ENCODE results near the gene APOL6. TPM values are rescaled to one million over a fixed set of nuclear protein-coding genes. Genes with fewer than 3 reads are reported as not detected.
"Not testable (repeated sequence)": the region's sequence is repeated elsewhere in the genome, so short reads cannot be mapped to it uniquely, and the experiment has no call there.

The APOL6 gene
- total and polyA plus RNA-seq, 11 donors, result 2.3 to 55.8 (median 6.7) TPM

DNA sequence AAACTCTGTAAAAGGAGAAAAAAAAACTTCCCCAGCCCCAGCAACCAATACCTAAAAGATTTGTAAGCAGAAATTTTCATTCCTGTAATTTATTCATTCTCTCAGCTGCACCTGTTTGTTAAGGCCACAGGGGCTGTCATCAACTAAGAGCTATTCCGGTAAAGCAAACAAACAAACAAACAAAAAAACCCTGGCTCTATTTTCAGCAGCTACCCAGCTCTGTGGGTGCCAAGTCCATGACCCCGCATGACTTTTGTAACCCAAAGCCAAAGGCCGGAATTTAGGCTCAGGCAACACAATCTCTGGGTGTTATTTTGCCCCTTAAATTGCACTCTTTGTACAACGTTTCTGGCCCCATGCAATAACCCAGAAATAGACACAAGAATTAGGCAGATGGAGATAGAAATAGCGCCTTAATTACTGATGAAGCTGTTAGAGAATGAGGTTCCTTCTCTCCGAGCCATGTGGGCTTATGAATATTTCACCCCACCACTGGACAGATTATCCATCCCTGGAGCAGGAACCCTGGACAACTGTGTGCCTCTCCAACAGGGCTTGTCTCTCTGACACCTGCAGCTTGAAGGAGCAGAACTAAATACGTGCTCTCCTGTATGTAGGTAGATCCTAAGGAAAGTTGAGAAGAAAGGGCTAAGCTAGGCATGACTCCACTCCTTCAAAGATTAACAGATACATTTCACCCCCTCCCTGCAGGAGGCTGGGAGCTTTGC is 29.4 kb downstream of the APOL6 start:
- Histone ChIP-seq H3K27ac (no peak overlapping the region), H3K27me3 (no peaks in the 10 kb centered on the region), H3K9me3 (peaks cover 0 to 15% (median 1%) of the 10 kb centered on the region in 12 donors), H3K36me3 (no peaks in the 10 kb centered on the region), H3K4me1 (peaks cover 0 to 7% (median 0%) of the 10 kb centered on the region in 12 donors), H3K4me3 (no peak overlapping the region)
- DNase-seq, result no peak
- TF ChIP-seq, protein P1, sequence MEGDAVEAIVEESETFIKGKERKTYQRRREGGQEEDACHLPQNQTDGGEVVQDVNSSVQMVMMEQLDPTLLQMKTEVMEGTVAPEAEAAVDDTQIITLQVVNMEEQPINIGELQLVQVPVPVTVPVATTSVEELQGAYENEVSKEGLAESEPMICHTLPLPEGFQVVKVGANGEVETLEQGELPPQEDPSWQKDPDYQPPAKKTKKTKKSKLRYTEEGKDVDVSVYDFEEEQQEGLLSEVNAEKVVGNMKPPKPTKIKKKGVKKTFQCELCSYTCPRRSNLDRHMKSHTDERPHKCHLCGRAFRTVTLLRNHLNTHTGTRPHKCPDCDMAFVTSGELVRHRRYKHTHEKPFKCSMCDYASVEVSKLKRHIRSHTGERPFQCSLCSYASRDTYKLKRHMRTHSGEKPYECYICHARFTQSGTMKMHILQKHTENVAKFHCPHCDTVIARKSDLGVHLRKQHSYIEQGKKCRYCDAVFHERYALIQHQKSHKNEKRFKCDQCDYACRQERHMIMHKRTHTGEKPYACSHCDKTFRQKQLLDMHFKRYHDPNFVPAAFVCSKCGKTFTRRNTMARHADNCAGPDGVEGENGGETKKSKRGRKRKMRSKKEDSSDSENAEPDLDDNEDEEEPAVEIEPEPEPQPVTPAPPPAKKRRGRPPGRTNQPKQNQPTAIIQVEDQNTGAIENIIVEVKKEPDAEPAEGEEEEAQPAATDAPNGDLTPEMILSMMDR (IDR thresholded peaks at IDR 0.05), result no peak
- TF ChIP-seq POLR2A (IDR thresholded peaks at IDR 0.05), result no peak
- 52 to 68% (median 61%) methylated on average over 7 of the region's 7 CpGs for WGBS, 4 donors
- intact Hi-C loops (cut with DNase I), result no loop called here
- no peak for ATAC-seq

DNA sequence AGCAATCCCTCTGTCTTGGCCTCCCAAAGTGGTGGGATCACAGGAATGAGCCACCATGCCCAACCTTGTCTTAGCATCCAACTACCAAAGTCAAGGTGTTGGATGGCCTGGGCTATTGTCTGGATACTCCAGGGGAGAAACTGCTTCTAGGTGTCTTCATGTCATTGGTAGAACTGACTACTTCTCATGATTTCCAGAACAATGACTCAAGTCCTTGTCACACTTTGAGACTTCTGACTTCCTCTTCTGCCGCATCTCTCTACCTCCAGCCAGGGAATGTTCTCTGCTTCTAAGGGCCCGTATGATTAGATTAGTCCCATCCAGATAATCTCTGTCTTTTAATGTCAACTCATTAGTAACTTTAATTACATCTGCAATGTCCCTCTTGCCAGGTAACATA is 30.6 kb downstream of the APOL6 start:
- Histone ChIP-seq H3K27ac (no peak overlapping the region), H3K4me3 (no peak overlapping the region), H3K27me3 (no peaks in the 10 kb centered on the region), H3K36me3 (no peaks in the 10 kb centered on the region), H3K4me1 (peaks cover 0 to 7% (median 0%) of the 10 kb centered on the region in 12 donors), H3K9me3 (peaks cover 0 to 15% (median 1%) of the 10 kb centered on the region in 12 donors)
- no peak for DNase-seq
- ATAC-seq, result no peak
- WGBS, 4 donors, result 59 to 75% (median 70%) methylated on average over 2 of the region's 2 CpGs
- intact Hi-C loops (cut with DNase I), result no loop called here
- TF ChIP-seq, protein P1 (IDR thresholded peaks at IDR 0.05), result no peak
- TF ChIP-seq POLR2A (IDR thresholded peaks at IDR 0.05), result no peak

DNA sequence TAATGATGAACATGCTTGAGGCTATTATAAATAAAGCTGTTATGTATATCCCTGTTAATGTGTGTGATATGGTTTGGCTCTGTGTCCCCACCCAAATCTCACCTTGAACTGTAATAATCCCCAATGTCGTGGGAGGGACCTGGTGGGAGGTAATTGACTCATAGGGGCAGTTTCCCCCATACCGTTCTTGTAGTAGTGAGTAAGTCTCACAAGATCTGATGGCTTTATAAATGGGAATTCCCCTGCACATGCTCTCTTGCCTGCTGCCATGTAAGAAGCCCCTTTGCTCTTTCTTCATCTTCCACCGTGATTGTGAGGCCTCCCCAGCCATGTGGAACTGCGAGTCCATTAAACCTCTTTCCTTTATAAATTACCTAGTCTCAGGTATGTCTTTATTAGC is 31.2 kb downstream of the APOL6 start:
- H3K4me3 ChIP-seq; intact Hi-C loops (cut with DNase I); H3K27ac ChIP-seq; DNase-seq; ATAC-seq; H3K36me3 ChIP-seq; H3K27me3 ChIP-seq; H3K4me1 ChIP-seq: not testable (repeated sequence)
- peaks cover 0 to 15% (median 1%) of the 10 kb centered on the region in 12 donors for H3K9me3 ChIP-seq
- 69 to 78% (median 76%) methylated on average over 4 of the region's 4 CpGs for WGBS, 4 donors

DNA sequence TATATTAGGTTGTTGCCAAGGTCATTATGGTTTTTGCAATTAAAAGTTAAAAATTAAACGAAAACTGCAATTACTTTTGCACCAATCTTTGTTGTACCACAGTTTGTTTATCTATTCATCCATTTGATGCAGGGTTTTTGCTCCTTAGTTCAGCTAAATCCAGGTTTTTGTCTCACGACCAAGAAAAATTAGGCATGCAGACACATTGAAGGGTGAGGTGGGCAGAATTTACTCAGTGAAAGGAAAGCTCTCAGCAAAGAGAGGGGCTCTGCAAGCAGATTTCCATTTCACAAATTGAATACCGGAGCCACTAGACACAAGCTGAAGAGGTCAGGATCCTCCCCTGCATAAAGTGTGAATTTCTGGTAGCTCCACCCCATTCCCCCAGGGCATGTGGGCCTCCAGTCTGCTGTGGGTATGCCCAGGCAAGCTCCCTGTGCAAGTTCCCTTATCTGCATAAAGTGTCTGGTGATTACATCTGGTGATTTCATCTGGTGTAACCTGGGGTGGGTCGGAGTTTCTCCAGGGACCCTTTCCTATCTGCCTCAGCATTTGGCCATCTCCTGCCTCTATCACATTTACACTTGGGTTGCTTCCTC is 33.3 kb downstream of the APOL6 start:
- H3K4me3 ChIP-seq, result no peak overlapping the region
- ATAC-seq, result no peak
- intact Hi-C loops (cut with DNase I), result loop anchor here in 3 of 10 donors (5.0 to 10.0 kb wide), 2 partner anchors 53 to 241 kb away; no protein-coding TSS in a partner anchor

More for the DNA sequence above, 33.3 kb downstream of the APOL6 start:
- peaks cover 0 to 8% (median 0%) of the 10 kb centered on the region in 12 donors for H3K9me3 ChIP-seq
- no peak overlapping the region for H3K27ac ChIP-seq
- no peaks in the 10 kb centered on the region for H3K36me3 ChIP-seq
- WGBS, 4 donors, result 72 to 93% (median 91%) methylated on average over 4 of the region's 4 CpGs
- no peaks in the 10 kb centered on the region for H3K27me3 ChIP-seq
- TF ChIP-seq, protein P1 (IDR thresholded peaks at IDR 0.05), result no peak
- no peak for TF ChIP-seq POLR2A (IDR thresholded peaks at IDR 0.05)
- DNase-seq, result no peak
- peaks cover 0 to 10% (median 0%) of the 10 kb centered on the region in 12 donors for H3K4me1 ChIP-seq
